Ishikawa (cell line): Measurements from ENCODE around the gene AKIRIN1.

Experiments
- CEBPB ChIP-seq: IDR thresholded peaks from 2 replicates; pipeline ENCODE4 v1.6.1; 2012
- CREB1 ChIP-seq: IDR thresholded peaks from 2 replicates; pipeline ENCODE4 v1.6.1; 2012; ENCODE audit warnings: low read depth
- EGR1 ChIP-seq: IDR thresholded peaks from 2 replicates; pipeline ENCODE4 v1.6.1; 2012
- FOXM1 ChIP-seq: IDR thresholded peaks from 2 replicates; pipeline ENCODE4 v1.6.1; 2012; ENCODE audit warnings: low read depth, borderline replicate concordance
- MAX ChIP-seq: IDR thresholded peaks from 2 replicates; pipeline ENCODE4 v1.6.1; 2012
- NFIC ChIP-seq: IDR thresholded peaks from 2 replicates; pipeline ENCODE4 v1.6.1; 2012
- RAD21 ChIP-seq: IDR thresholded peaks from 2 replicates; pipeline ENCODE4 v1.6.1; 2012; ENCODE audit warnings: low read depth
- TAF1 ChIP-seq: IDR thresholded peaks from 2 replicates; pipeline ENCODE4 v1.6.1; 2012; ENCODE audit warnings: low read depth, mild to moderate bottlenecking
- TCF12 ChIP-seq: IDR thresholded peaks from 2 replicates; pipeline ENCODE4 v1.6.1; 2012; ENCODE audit warnings: low read depth
- TEAD4 ChIP-seq: IDR thresholded peaks from 2 replicates; pipeline ENCODE4 v1.6.1; 2012
- USF1 ChIP-seq: IDR thresholded peaks from 2 replicates; pipeline ENCODE4 v1.6.1; 2012
- ZBTB7A ChIP-seq: IDR thresholded peaks from 2 replicates; pipeline ENCODE4 v1.6.1; 2012; ENCODE audit warnings: low read depth

DNA sequence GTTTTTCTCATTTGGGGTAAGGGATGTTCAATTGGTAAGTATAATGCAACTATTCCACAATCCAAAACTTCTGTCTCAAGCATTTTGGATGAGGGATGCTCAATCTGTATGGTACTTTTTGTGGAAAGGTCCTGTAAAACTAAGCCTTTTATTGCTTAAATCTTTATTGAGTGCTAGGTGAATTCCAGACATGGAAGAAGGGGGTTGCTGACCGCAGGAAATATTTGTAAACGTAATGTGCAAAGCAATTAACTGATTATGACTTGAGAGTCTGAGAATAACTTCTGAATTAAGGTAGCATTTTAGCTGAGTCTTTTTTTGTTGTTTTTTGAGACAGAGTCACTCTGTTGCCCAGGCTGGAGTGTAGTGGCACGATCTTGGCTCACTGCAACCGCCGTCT is 3.1 kb downstream of the AKIRIN1 start:
- TF ChIP-seq MAX, result no peak
- no peak for TF ChIP-seq USF1
- no peak for TF ChIP-seq CEBPB
- TF ChIP-seq FOXM1, result no peak
- TF ChIP-seq TAF1, result no peak
- no peak for TF ChIP-seq TCF12
- TF ChIP-seq RAD21, result no peak
- TF ChIP-seq NFIC, result no peak
- no peak for TF ChIP-seq EGR1
- TF ChIP-seq TEAD4, result no peak
- no peak for TF ChIP-seq CREB1
- TF ChIP-seq ZBTB7A, result no peak
